Endothelial cell (in vitro differentiated cells): ENCODE data around the gene POLR2J2. TPM values are rescaled to one million over a fixed set of nuclear protein-coding genes. Genes with fewer than 3 reads are reported as not detected.
"Not testable (repeated sequence)": the region's sequence is repeated elsewhere in the genome, so short reads cannot be mapped to it uniquely, and the experiment has no call there.

Experiments used
- DNase-seq: peaks from one replicate; pipeline ENCODE4 v3.0.0; 2021; ENCODE audit warnings: low spot score
- H3K27ac Mint-ChIP-seq: one replicate; pipeline ENCODE4 v1.8.0; 2021; ENCODE audit warnings: mixed read lengths, inconsistent platforms; ENCODE audit not compliant: unreplicated experiment
- H3K27me3 Mint-ChIP-seq: one replicate; pipeline ENCODE4 v1.8.0; 2021; ENCODE audit warnings: mild to moderate bottlenecking, moderate library complexity, mixed read lengths, inconsistent platforms; ENCODE audit not compliant: unreplicated experiment
- H3K36me3 Mint-ChIP-seq: one replicate; pipeline ENCODE4 v1.8.0; 2021; ENCODE audit warnings: mild to moderate bottlenecking, low read depth, mixed read lengths, inconsistent platforms; ENCODE audit not compliant: unreplicated experiment
- H3K4me1 Mint-ChIP-seq: one replicate; pipeline ENCODE4 v1.8.0; 2021; ENCODE audit warnings: mild to moderate bottlenecking, mixed read lengths, inconsistent platforms; ENCODE audit not compliant: unreplicated experiment
- H3K4me3 Mint-ChIP-seq: one replicate; pipeline ENCODE4 v1.8.0; 2021; ENCODE audit warnings: mild to moderate bottlenecking, mixed read lengths, inconsistent platforms; ENCODE audit not compliant: unreplicated experiment
- H3K9me3 Mint-ChIP-seq: one replicate; pipeline ENCODE4 v1.8.0; 2021; ENCODE audit warnings: mixed read lengths, inconsistent platforms; ENCODE audit not compliant: unreplicated experiment
- total RNA-seq: library from RNA; stranded (reverse); fragmentation: NEBNext Ultra II Directional; extraction: Animal tissue kit (Norgen Biotek cat#: 25700); gene quantifications from one replicate; pipeline ENCODE4 v1.2.1, GENCODE V29; 2021; ENCODE audit not compliant: unreplicated experiment

The POLR2J2 gene
- total RNA-seq, 1 donor from 2014 or later: 9.4 TPM

GRCh38 chr7:102694008-102694407 lies 22.5 kb upstream of the POLR2J2 start:
- not testable (repeated sequence) for DNase-seq, H3K9me3 Mint-ChIP-seq, H3K36me3 Mint-ChIP-seq, H3K4me3 Mint-ChIP-seq, H3K27ac Mint-ChIP-seq, H3K4me1 Mint-ChIP-seq, H3K27me3 Mint-ChIP-seq

GRCh38 chr7:102690602-102691001 lies 19.1 kb upstream of the POLR2J2 start:
- not testable (repeated sequence) for DNase-seq, H3K27ac Mint-ChIP-seq, H3K27me3 Mint-ChIP-seq, H3K9me3 Mint-ChIP-seq, H3K4me1 Mint-ChIP-seq, H3K4me3 Mint-ChIP-seq, H3K36me3 Mint-ChIP-seq

- H3K36me3 Mint-ChIP-seq, H3K9me3 Mint-ChIP-seq, H3K4me1 Mint-ChIP-seq, H3K27ac Mint-ChIP-seq, H3K27me3 Mint-ChIP-seq, DNase-seq, H3K4me3 Mint-ChIP-seq: not testable (repeated sequence)
Observed at GRCh38 chr7:102689436-102690282, 18.2 kb upstream of the POLR2J2 start.

GRCh38 chr7:102688299-102689036 lies 17.0 kb upstream of the POLR2J2 start:
- not testable (repeated sequence) for DNase-seq, H3K36me3 Mint-ChIP-seq, H3K27me3 Mint-ChIP-seq, H3K27ac Mint-ChIP-seq, H3K4me3 Mint-ChIP-seq, H3K9me3 Mint-ChIP-seq, H3K4me1 Mint-ChIP-seq

- H3K36me3 Mint-ChIP-seq, H3K27me3 Mint-ChIP-seq, H3K27ac Mint-ChIP-seq, H3K4me3 Mint-ChIP-seq, H3K9me3 Mint-ChIP-seq, DNase-seq, H3K4me1 Mint-ChIP-seq: not testable (repeated sequence)
Observed at GRCh38 chr7:102682560-102682959, 11.1 kb upstream of the POLR2J2 start.

GRCh38 chr7:102680780-102681179 lies 9.3 kb upstream of the POLR2J2 start:
- not testable (repeated sequence) for H3K4me1 Mint-ChIP-seq, DNase-seq, H3K36me3 Mint-ChIP-seq, H3K9me3 Mint-ChIP-seq, H3K4me3 Mint-ChIP-seq, H3K27ac Mint-ChIP-seq, H3K27me3 Mint-ChIP-seq

GRCh38 chr7:102675545-102675944 lies 4.1 kb upstream of the POLR2J2 start:
- not testable (repeated sequence) for H3K4me3 Mint-ChIP-seq, H3K36me3 Mint-ChIP-seq, H3K4me1 Mint-ChIP-seq, H3K9me3 Mint-ChIP-seq, DNase-seq, H3K27ac Mint-ChIP-seq, H3K27me3 Mint-ChIP-seq

GRCh38 chr7:102673447-102674067 lies 2.1 kb upstream of the POLR2J2 start:
- H3K27me3 Mint-ChIP-seq, H3K4me3 Mint-ChIP-seq, H3K36me3 Mint-ChIP-seq, H3K9me3 Mint-ChIP-seq, H3K27ac Mint-ChIP-seq, H3K4me1 Mint-ChIP-seq, DNase-seq: not testable (repeated sequence)

GRCh38 chr7:102671956-102672307 lies 469 bp upstream of the POLR2J2 start:
- H3K27ac Mint-ChIP-seq, H3K4me3 Mint-ChIP-seq, H3K27me3 Mint-ChIP-seq, H3K9me3 Mint-ChIP-seq, H3K36me3 Mint-ChIP-seq, H3K4me1 Mint-ChIP-seq, DNase-seq: not testable (repeated sequence)

- not testable (repeated sequence) for H3K9me3 Mint-ChIP-seq, H3K36me3 Mint-ChIP-seq
Observed at GRCh38 chr7:102667523-102667922, 3.9 kb downstream of the POLR2J2 start.

GRCh38 chr7:102666850-102667249 lies 4.6 kb downstream of the POLR2J2 start:
- not testable (repeated sequence) for H3K27me3 Mint-ChIP-seq, H3K4me1 Mint-ChIP-seq, H3K27ac Mint-ChIP-seq, DNase-seq, H3K36me3 Mint-ChIP-seq, H3K9me3 Mint-ChIP-seq, H3K4me3 Mint-ChIP-seq

More at GRCh38 chr7:102667523-102667922, 3.9 kb downstream of the POLR2J2 start:
- not testable (repeated sequence) for H3K4me3 Mint-ChIP-seq, H3K27ac Mint-ChIP-seq, H3K27me3 Mint-ChIP-seq, DNase-seq, H3K4me1 Mint-ChIP-seq

- DNase-seq, H3K36me3 Mint-ChIP-seq, H3K4me3 Mint-ChIP-seq, H3K27me3 Mint-ChIP-seq, H3K9me3 Mint-ChIP-seq, H3K27ac Mint-ChIP-seq, H3K4me1 Mint-ChIP-seq: not testable (repeated sequence)
Observed at GRCh38 chr7:102664765-102665164, 6.7 kb downstream of the POLR2J2 start.
